Chondrocyte (in vitro differentiated cells): Measurements from ENCODE around the gene MRPL55. TPM values are rescaled to one million over a fixed set of nuclear protein-coding genes. Genes with fewer than 3 reads are reported as not detected.

ENCODE experiments used
- DNase-seq: peaks from one replicate; pipeline ENCODE4 v3.0.0; 2021; ENCODE audit warnings: mixed read lengths, low spot score
- H3K27ac Mint-ChIP-seq: one replicate; pipeline ENCODE4 v1.8.0; 2021; ENCODE audit warnings: mild to moderate bottlenecking, moderate library complexity, mixed read lengths; ENCODE audit not compliant: unreplicated experiment
- H3K27me3 Mint-ChIP-seq: 2 replicates; pipeline ENCODE4 v1.8.0; 2021; ENCODE audit warnings: low read depth, mixed read lengths
- H3K36me3 Mint-ChIP-seq: 2 replicates; pipeline ENCODE4 v1.8.0; 2021; ENCODE audit warnings: low read depth, mixed read lengths
- H3K4me1 Mint-ChIP-seq: 2 replicates; pipeline ENCODE4 v1.8.0; 2021; ENCODE audit warnings: low read depth, mild to moderate bottlenecking, mixed read lengths
- H3K4me3 Mint-ChIP-seq: one replicate; pipeline ENCODE4 v1.8.0; 2021; ENCODE audit warnings: mild to moderate bottlenecking, moderate library complexity, mixed read lengths; ENCODE audit not compliant: unreplicated experiment
- H3K9me3 Mint-ChIP-seq: 2 replicates; pipeline ENCODE4 v1.8.0; 2021; ENCODE audit warnings: low read depth, mixed read lengths
- CTCF ChIP-seq: fragments of 200-600 bp; sonication (generic); IDR thresholded peaks from 2 replicates; pipeline ENCODE4 v1.5.0; 2021; ENCODE audit warnings: antibody characterized with exemption, mild to moderate bottlenecking, moderate library complexity
- total RNA-seq: library from RNA; stranded (reverse); gene quantifications from 3 replicates; pipeline ENCODE4 v1.2.1, GENCODE V29; 2021

MRPL55 gene
- total RNA-seq, 1 donor from 2014 or later, result 48.6 TPM

GRCh38 chr1:228152918-228153258 is 43.8 kb upstream of the MRPL55 start:
- Mint-ChIP-seq H3K4me3 (no peak overlapping the region), H3K9me3 (no peaks in the 10 kb centered on the region), H3K27me3 (no peaks in the 10 kb centered on the region), H3K4me1 (no peaks in the 10 kb centered on the region), H3K36me3 (no peaks in the 10 kb centered on the region), H3K27ac (no peak overlapping the region)
- DNase-seq, result peak; percentile 84
- no peak for TF ChIP-seq CTCF

GRCh38 chr1:228152097-228152917 is 43.2 kb upstream of the MRPL55 start:
- Mint-ChIP-seq H3K4me1 (no peaks in the 10 kb centered on the region), H3K9me3 (no peaks in the 10 kb centered on the region), H3K36me3 (no peaks in the 10 kb centered on the region), H3K4me3 (no peak overlapping the region), H3K27me3 (no peaks in the 10 kb centered on the region), H3K27ac (no peak overlapping the region)
- DNase-seq, result peak; percentile 91
- TF ChIP-seq CTCF, result no peak

- Mint-ChIP-seq H3K9me3 (no peaks in the 10 kb centered on the region), H3K27me3 (no peaks in the 10 kb centered on the region), H3K36me3 (no peaks in the 10 kb centered on the region), H3K27ac (no peak overlapping the region), H3K4me1 (no peaks in the 10 kb centered on the region), H3K4me3 (no peak overlapping the region)
- DNase-seq, result no peak
- no peak for TF ChIP-seq CTCF
These were observed 42.3 kb upstream of the MRPL55 start for GRCh38 chr1:228151180-228151925.

- no peak for DNase-seq
- H3K4me1 Mint-ChIP-seq, result no peaks in the 10 kb centered on the region
These were observed 41.5 kb upstream of the MRPL55 start for GRCh38 chr1:228150461-228151179.

More at GRCh38 chr1:228150461-228151179, 41.5 kb upstream of the MRPL55 start:
- TF ChIP-seq CTCF, result no peak
- no peaks in the 10 kb centered on the region for H3K36me3 Mint-ChIP-seq
- no peak overlapping the region for H3K27ac Mint-ChIP-seq
- H3K9me3 Mint-ChIP-seq, result no peaks in the 10 kb centered on the region
- H3K4me3 Mint-ChIP-seq, result no peak overlapping the region
- no peaks in the 10 kb centered on the region for H3K27me3 Mint-ChIP-seq
